ENCODE data around the gene ZCCHC14.

- TF ChIP-seq CTCF (IDR thresholded peaks at IDR 0.05 in 8 of 11, conservative IDR thresholded peaks at IDR 0.05 in 3 of 11) (no peak), POLR2A (IDR thresholded peaks at IDR 0.05) (no peak), POLR2AphosphoS5 (IDR thresholded peaks at IDR 0.05) (no peak)
Measured at GRCh38 chr16:87505834-87506233, 13.0 kb upstream of the ZCCHC14 start.

All from spleen (tissue), 7 donors.